GM12878 (cell line): Measurements from ENCODE around the gene TAMALIN. TPM values are rescaled to one million over a fixed set of nuclear protein-coding genes. Genes with fewer than 3 reads are reported as not detected.

Experiments used
- ATAC-seq: fragments of 200-7000 bp; cut with Tn5 transposase; 3 replicates; pipeline ENCODE4 v1.9.1; 2020; ENCODE audit warnings: mild to moderate bottlenecking, moderate library complexity
- BruUV-seq: library from RNA; stranded (reverse); fragments of 400-500 nt; replicated peaks from 2 replicates; lab custom pipeline; 2021; lab: Mats Ljungman, UMichigan
- CTCF ChIA-PET: fragments of 300-600 bp; sonication (Branson Sonifier 250); formaldehyde crosslinking; extraction: SDS; loops from one replicate; lab custom pipeline; 2021; ENCODE audit warnings: inconsistent platforms; lab: Yijun Ruan, JAX
- POLR2A ChIA-PET: fragments of 350-600 bp; formaldehyde crosslinking; extraction: SDS; loops from one replicate; lab custom pipeline; 2021; ENCODE audit warnings: inconsistent platforms; lab: Charles Lee
- RAD21 ChIA-PET: fragments of 300-600 bp; sonication (Branson Sonifier 250); formaldehyde crosslinking; loops from one replicate; lab custom pipeline; 2023; ENCODE audit warnings: antibody characterized with exemption; ENCODE audit not compliant: unreplicated experiment; lab: Charles Lee
- SMC1A ChIA-PET: fragments of 300-600 bp; sonication (Branson Sonifier 250); formaldehyde crosslinking; loops from one replicate; lab custom pipeline; 2023; ENCODE audit not compliant: unreplicated experiment, uncharacterized antibody; lab: Charles Lee
- DNase-seq: peaks from one replicate; pipeline ENCODE4 v3.0.0-alpha.2; 2011; ENCODE audit warnings: low read depth, low spot score
- FAIRE-seq: peaks from 3 replicates; lab custom pipeline; 2011; peaks lifted over from hg19 to GRCh38; lab: Jason Lieb, UNC
- H2AFZ ChIP-seq: 2 replicates; pipeline ENCODE4 v1.6.0; 2011; ENCODE audit warnings: low read depth, low read length, control low read depth; ENCODE audit not compliant: control insufficient read depth
- H3K27ac ChIP-seq: 2 replicates; pipeline ENCODE4 v1.5.1; 2011; ENCODE audit warnings: control low read depth; ENCODE audit not compliant: control insufficient read depth, insufficient read depth
- H3K27me3 ChIP-seq, 2 experiments: replicated peaks in 1 of 2; 2 replicates each; pipeline versions ENCODE4 v1.6.0 to v1.6.1; 2011; ENCODE audit warnings: low read length in 1 of 2; ENCODE audit not compliant: control insufficient read depth in 2 of 2, insufficient read depth in 2 of 2
- H3K36me3 ChIP-seq, 2 experiments: 2 replicates each; pipeline ENCODE4 v1.5.1; 2011; ENCODE audit warnings: low read length in 1 of 2; ENCODE audit not compliant: control insufficient read depth in 2 of 2, insufficient read depth in 2 of 2
- H3K4me1 ChIP-seq: 2 replicates; pipeline ENCODE4 v1.6.1; 2011; ENCODE audit warnings: mild to moderate bottlenecking, low read length, moderate library complexity, mixed read lengths; ENCODE audit not compliant: control insufficient read depth, insufficient read depth
- H3K4me2 ChIP-seq: 2 replicates; pipeline ENCODE4 v1.6.0; 2011; ENCODE audit warnings: control low read depth; ENCODE audit not compliant: control insufficient read depth, insufficient read depth
- H3K4me3 ChIP-seq: fragments of 200-600 bp; sonication (generic); 2 replicates; pipeline ENCODE4 v1.5.1; 2016
- H3K79me2 ChIP-seq: 2 replicates; pipeline ENCODE4 v1.6.0; 2011; ENCODE audit warnings: low read length; ENCODE audit not compliant: control insufficient read depth, insufficient read depth
- H3K9ac ChIP-seq: 2 replicates; pipeline ENCODE4 v1.8.0; 2011; ENCODE audit warnings: low read length, control low read depth, mixed read lengths; ENCODE audit not compliant: control insufficient read depth, insufficient read depth
- H3K9me3 ChIP-seq: replicated peaks from 3 replicates; pipeline ENCODE4 v1.5.1; 2011; ENCODE audit warnings: mild to moderate bottlenecking, low read length; ENCODE audit not compliant: control insufficient read depth, insufficient read depth
- H4K20me1 ChIP-seq: 2 replicates; pipeline ENCODE4 v1.6.0; 2011; ENCODE audit not compliant: control insufficient read depth, insufficient read depth
- CHD4 ChIP-seq: fragments of 200-600 bp; sonication (generic); IDR thresholded peaks from 2 replicates; pipeline ENCODE4 v1.6.1; 2016; ENCODE audit warnings: mild to moderate bottlenecking
- E2F4 ChIP-seq: IDR thresholded peaks from 2 replicates; pipeline ENCODE4 v1.6.1; 2012; ENCODE audit warnings: low read depth, low read length, improper control_type of control experiment
- FOXM1 ChIP-seq: IDR thresholded peaks from 2 replicates; pipeline ENCODE4 v1.6.1; 2012; ENCODE audit warnings: low read depth, mild to moderate bottlenecking, inconsistent platforms, low read length, moderate library complexity
- HDAC2 ChIP-seq: fragments of 200-600 bp; sonication (generic); IDR thresholded peaks from 2 replicates; pipeline ENCODE4 v1.6.1; 2017
- STAT3 ChIP-seq: IDR thresholded peaks from 2 replicates; pipeline ENCODE4 v1.6.1; 2011; ENCODE audit warnings: low read depth, low read length, improper control_type of control experiment
- TBL1XR1 ChIP-seq: IDR thresholded peaks from 2 replicates; pipeline ENCODE4 v1.6.1; 2012; ENCODE audit warnings: low read depth, low read length, improper control_type of control experiment
- WRNIP1 ChIP-seq: IDR thresholded peaks from 2 replicates; pipeline ENCODE4 v1.6.1; 2011; ENCODE audit warnings: low read depth, low read length, improper control_type of control experiment, borderline replicate concordance
- WGBS: methylation state at CpG from one replicate; pipeline ENCODE4 v1.1.6; 2016; ENCODE audit warnings: low lambda C conversion rate; ENCODE audit not compliant: insufficient replicate concordance, insufficient coverage; ENCODE audit errors: missing lambda C conversion rate; 5-methylcytosine and 5-hydroxymethylcytosine counted together
- in situ Hi-C: fragments of 300-500 bp; cut with MboI; formaldehyde crosslinking; loops from 9 replicates; pipeline ENCODE4 v1.14.3; 2018; ENCODE audit warnings: mixed read lengths
- intact Hi-C: fragments of 100-400 bp; cut with micrococcal nuclease; formaldehyde crosslinking; loops from one replicate; pipeline ENCODE4 v1.14.2; 2022; ENCODE audit not compliant: unreplicated experiment
- polyA plus RNA-seq, 11 experiments: library from polyadenylated mRNA; depleted of rRNA in 4 of 11; unstranded in 6 of 11; stranded (reverse) in 5 of 11; fragments of >200 nt; fragmentation: Nextera tagmentation in 4 of 11; fragmentation: Illumina TruSeq in 1 of 11; extraction: Ambion mirVana in 4 of 11; extraction: Trizol in 1 of 11; gene quantifications; 1 replicate in 1 of 11; 2 replicates in 10 of 11; pipeline versions ENCODE4 v1.2.1 to v1.2.3, GENCODE V29; 2011 to 2016; ENCODE audit warnings: inconsistent platforms in 2 of 11, missing spikeins in 2 of 11, low read depth in 1 of 11
- total RNA-seq, 4 experiments: library from RNA; depleted of rRNA in 3 of 4; stranded (reverse); fragments of >200 nt in 3 of 4; fragmentation: Illumina TruSeq in 1 of 4; extraction: Trizol in 1 of 4; gene quantifications; 2 replicates each; pipeline versions ENCODE4 v1.2.1 to v1.2.3, GENCODE V29; 2013 to 2021
- TF ChIP-seq, protein P1 (sequence below): fragments of 150-350 bp; IDR thresholded peaks from 2 replicates; pipeline ENCODE4 v1.6.1; 2016; ENCODE audit warnings: low read depth, low read length

The TAMALIN gene
- total and polyA plus RNA-seq, 10 of the 15 experiments (the other 5 are each of a cell fraction or from before 2014, with no cell fraction given): 0.09 to 0.58 (median 0.19) TPM; not detected in 4

- Histone ChIP-seq H3K9ac (no peak overlapping the region), H3K27ac (no peak overlapping the region), H3K27me3 (no peaks in the 10 kb centered on the region), H2AFZ (no peak overlapping the region), H3K79me2 (no peaks in the 10 kb centered on the region), H3K4me2 (no peak overlapping the region), H3K4me1 (peaks cover 28% of the 10 kb centered on the region), H4K20me1 (no peaks in the 10 kb centered on the region), H3K9me3 (no peaks in the 10 kb centered on the region), H3K36me3 (no peaks in the 10 kb centered on the region), H3K4me3 (no peak overlapping the region)
- ChIA-PET POLR2A (interaction anchor here (1.2 kb wide), 1 partner anchor 14 kb away, joined by 5 read pairs; no protein-coding TSS in a partner anchor), RAD21 (interaction anchor here (0.7 kb wide), 1 partner anchor 10 kb away, joined by 3 read pairs; no protein-coding TSS in a partner anchor), SMC1A (interaction anchor here (0.9 to 3.1 kb wide), 4 partner anchors 21 to 72 kb away, joined by 3 to 12 read pairs (median 4); no protein-coding TSS in a partner anchor), CTCF (interaction anchor here (1.4 to 6.8 kb wide), 5 partner anchors 8 to 73 kb away, joined by 4 to 61 read pairs (median 5); no protein-coding TSS in a partner anchor)
- no TSS peak for BruUV-seq
- ATAC-seq (no peak), DNase-seq (no peak), FAIRE-seq (no peak)
- intact Hi-C loops (no loop called here), in situ Hi-C loops (no loop called here)
- 60% methylated on average over 7 of the region's 7 CpGs for WGBS
- no peak for TF ChIP-seq FOXM1
- no peak for TF ChIP-seq HDAC2
These were observed 40.1 kb downstream of the TAMALIN start for GRCh38 chr12:52046859-52047258.

DNA sequence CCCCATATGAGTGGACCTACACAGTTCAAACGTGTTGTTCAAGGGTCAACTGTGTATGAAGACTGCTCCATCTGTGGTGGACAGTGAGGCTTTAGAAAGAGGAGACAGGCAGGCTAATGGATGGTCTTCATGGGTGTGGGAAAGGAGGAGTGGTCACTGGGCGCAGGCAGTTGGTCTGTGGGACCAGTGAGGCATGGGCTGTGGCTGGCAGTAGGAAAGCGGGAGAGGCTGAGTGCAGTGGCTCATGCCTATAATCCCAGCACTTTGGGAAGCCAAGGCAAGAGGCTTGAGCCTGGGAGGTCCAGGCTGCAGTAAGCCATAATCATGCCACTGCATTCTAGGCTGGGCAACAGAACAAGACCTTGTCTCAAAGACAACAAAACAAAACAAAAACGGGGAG lies 42.5 kb downstream of the TAMALIN start:
- Histone ChIP-seq H2AFZ (no peak overlapping the region), H3K36me3 (no peaks in the 10 kb centered on the region), H3K4me3 (no peak overlapping the region), H3K9me3 (no peaks in the 10 kb centered on the region), H3K4me2 (no peak overlapping the region), H3K9ac (no peak overlapping the region), H4K20me1 (no peaks in the 10 kb centered on the region), H3K79me2 (no peaks in the 10 kb centered on the region), H3K27ac (no peak overlapping the region), H3K4me1 (peaks cover 23% of the 10 kb centered on the region), H3K27me3 (no peaks in the 10 kb centered on the region)
- ATAC-seq (no peak), FAIRE-seq (no peak), DNase-seq (no peak)
- WGBS: 49% methylated on average over 4 of the region's 4 CpGs
- TF ChIP-seq TBL1XR1 (no peak), WRNIP1 (no peak), E2F4 (no peak), STAT3 (no peak), CHD4 (no peak)
- TF ChIP-seq, protein P1, sequence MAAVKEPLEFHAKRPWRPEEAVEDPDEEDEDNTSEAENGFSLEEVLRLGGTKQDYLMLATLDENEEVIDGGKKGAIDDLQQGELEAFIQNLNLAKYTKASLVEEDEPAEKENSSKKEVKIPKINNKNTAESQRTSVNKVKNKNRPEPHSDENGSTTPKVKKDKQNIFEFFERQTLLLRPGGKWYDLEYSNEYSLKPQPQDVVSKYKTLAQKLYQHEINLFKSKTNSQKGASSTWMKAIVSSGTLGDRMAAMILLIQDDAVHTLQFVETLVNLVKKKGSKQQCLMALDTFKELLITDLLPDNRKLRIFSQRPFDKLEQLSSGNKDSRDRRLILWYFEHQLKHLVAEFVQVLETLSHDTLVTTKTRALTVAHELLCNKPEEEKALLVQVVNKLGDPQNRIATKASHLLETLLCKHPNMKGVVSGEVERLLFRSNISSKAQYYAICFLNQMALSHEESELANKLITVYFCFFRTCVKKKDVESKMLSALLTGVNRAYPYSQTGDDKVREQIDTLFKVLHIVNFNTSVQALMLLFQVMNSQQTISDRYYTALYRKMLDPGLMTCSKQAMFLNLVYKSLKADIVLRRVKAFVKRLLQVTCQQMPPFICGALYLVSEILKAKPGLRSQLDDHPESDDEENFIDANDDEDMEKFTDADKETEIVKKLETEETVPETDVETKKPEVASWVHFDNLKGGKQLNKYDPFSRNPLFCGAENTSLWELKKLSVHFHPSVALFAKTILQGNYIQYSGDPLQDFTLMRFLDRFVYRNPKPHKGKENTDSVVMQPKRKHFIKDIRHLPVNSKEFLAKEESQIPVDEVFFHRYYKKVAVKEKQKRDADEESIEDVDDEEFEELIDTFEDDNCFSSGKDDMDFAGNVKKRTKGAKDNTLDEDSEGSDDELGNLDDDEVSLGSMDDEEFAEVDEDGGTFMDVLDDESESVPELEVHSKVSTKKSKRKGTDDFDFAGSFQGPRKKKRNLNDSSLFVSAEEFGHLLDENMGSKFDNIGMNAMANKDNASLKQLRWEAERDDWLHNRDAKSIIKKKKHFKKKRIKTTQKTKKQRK: no peak
- BruUV-seq: no TSS peak
- in situ Hi-C loops: no loop called here
- CTCF ChIA-PET: interaction anchor here (1.0 to 6.8 kb wide), 2 partner anchors 9 to 23 kb away, joined by 3 to 61 read pairs; no protein-coding TSS in a partner anchor
- SMC1A ChIA-PET: no interaction called here
- intact Hi-C loops: no loop called here
- POLR2A ChIA-PET: interaction anchor here (0.6 kb wide), 1 partner anchor 23 kb away, joined by 3 read pairs; no protein-coding TSS in a partner anchor
- RAD21 ChIA-PET: no interaction called here
